22Rv1 (cell line): ENCODE results near the gene MED10.

Experiments used
- ZFX ChIP-seq: fragments of 450-650 bp; IDR thresholded peaks from 2 replicates; pipeline ENCODE4 v1.6.1; 2017; ENCODE audit warnings: antibody characterized with exemption, borderline replicate concordance
- TF ChIP-seq, protein P1 (sequence below): fragments of 450-650 bp; IDR thresholded peaks from 2 replicates; pipeline ENCODE4 v1.5.1; 2017; ENCODE audit warnings: mild to moderate bottlenecking

GRCh38 chr5:6338871-6339270, 39.5 kb downstream of the MED10 start:
- TF ChIP-seq, protein P1, sequence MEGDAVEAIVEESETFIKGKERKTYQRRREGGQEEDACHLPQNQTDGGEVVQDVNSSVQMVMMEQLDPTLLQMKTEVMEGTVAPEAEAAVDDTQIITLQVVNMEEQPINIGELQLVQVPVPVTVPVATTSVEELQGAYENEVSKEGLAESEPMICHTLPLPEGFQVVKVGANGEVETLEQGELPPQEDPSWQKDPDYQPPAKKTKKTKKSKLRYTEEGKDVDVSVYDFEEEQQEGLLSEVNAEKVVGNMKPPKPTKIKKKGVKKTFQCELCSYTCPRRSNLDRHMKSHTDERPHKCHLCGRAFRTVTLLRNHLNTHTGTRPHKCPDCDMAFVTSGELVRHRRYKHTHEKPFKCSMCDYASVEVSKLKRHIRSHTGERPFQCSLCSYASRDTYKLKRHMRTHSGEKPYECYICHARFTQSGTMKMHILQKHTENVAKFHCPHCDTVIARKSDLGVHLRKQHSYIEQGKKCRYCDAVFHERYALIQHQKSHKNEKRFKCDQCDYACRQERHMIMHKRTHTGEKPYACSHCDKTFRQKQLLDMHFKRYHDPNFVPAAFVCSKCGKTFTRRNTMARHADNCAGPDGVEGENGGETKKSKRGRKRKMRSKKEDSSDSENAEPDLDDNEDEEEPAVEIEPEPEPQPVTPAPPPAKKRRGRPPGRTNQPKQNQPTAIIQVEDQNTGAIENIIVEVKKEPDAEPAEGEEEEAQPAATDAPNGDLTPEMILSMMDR = no peak
- no peak for TF ChIP-seq ZFX
